Activated gamma-delta T cell (primary cell): ENCODE results near the gene GRAMD2B.
"Not testable (repeated sequence)": the region's sequence is repeated elsewhere in the genome, so short reads cannot be mapped to it uniquely, and the experiment has no call there.

ENCODE experiments used
- DNase-seq: peaks from one replicate; lab custom pipeline; 2025; lab: John Stamatoyannopoulos, UW

GRAMD2B gene

DNA sequence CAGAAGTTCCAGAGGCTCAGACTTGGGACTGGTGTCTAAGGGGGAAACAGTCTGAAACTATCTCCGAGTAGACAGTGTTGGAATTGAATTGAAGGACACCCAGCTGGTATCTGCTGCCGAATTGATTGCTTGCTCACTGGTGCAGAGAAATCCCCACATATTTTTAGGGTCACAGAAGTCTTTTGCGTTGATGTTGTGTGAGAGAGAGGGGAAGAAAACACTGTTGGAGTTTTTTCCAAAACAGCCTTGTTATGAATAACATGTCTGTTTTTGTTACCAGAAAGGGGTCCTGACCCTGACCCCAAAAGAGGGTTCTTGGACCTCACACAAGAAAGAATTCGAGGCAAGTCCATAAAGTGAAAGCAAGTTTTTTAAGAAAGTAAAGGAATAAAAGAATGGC, 90.5 kb downstream of the GRAMD2B start:
- no peak for DNase-seq

DNA sequence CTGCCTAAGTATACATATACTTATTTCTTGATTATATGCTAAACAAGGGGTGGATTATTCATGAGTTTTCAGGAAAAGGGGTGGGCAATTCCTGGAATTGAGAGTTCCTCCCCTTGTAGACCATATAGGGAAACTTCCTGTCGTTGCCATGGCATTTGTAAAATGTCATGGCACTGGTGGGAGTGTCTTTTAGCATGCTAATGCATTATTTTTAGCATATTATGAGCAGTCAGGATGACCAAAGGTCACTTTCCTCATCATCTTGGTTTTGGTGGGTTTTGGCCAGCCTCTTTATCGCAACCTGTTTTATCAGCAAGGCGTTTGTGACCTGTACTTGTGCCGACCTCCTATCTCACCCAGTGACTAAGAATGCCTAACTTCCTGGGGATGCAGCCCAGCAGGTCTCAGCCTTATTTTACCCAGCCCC, 90.9 kb downstream of the GRAMD2B start:
- DNase-seq, result no peak

DNA sequence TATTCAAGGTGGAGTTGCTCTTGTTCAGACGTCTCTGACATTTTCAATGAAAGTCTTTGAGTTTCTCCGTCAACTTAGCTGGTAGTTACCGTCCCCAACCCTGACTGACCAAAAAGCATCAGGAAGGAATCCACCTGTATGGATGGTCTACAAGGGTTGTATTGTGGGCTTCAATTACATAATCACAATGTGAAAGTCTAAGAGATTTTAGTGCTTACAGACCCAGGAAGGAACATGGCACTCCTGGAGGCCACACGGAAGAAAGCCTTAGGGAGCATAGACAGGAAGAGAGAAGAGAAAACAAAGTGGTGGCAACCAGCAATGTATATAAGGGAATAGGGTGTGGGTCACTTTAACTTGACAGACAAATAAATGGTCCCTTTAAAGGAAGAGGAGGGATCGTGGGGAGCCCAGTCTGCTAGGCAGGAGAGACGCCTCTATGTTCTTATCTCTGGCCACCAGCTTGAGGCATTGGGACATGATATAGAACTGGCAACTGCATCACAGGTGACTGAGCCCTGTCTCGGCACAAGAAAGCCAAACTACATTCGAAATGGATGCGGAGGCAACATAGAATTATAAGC, 91.4 kb downstream of the GRAMD2B start:
- DNase-seq, result no peak

DNA sequence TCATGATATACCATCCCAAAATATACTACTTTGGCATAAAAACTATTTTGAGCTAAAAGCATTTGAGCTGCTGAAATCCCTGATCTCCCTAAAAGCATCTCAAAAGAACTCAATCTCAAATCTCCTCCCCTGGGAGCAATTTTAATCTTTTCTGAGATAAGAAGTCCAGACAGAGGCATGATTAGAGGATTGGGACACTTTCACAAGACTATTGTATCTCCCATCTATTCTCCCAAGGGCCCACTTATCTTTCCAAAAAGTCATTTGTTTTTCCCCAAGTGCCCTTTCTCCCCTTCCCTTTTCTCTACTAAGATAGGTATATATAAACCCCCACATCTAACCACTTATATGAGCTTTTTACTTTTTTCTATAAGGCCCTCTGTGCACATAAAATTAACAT, 92.1 kb downstream of the GRAMD2B start:
- DNase-seq, result no peak

DNA sequence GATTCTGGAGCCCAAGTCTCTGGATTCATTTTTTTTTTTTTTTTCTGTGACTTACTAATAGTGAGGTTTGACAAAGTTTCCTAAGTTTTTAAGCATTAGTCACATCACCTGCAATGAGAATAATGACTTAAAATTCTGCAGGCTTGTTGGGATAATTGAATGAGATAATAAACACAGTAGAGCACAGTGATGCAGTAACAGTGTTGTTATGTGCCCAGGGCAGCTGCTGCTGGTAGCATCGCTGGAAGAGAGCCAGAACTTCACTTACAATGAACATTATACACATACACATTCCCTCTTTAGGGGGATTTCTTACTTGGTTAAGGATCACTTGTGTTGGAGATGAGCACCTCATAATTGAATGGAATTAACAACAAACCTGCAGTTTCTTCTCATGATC, 92.9 kb downstream of the GRAMD2B start:
- no peak for DNase-seq

DNA sequence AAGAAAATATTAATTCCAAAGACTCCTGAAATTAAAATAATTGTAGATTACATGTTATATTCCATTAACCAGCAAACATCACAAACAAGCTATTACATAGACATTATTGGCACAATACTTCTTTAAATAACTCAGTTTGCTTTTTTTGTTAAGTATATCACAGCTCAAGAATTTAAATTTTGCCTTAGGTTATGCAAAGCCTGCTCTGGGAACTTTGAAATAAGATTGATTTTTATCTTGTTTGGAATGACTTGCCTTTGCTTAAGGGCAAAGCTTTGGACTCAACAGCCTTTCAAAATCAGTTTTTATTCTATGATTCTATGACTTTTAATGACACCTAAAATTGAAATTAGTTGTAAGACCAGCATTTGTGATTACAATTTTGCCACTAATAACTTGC, 93.6 kb downstream of the GRAMD2B start:
- no peak for DNase-seq

DNA sequence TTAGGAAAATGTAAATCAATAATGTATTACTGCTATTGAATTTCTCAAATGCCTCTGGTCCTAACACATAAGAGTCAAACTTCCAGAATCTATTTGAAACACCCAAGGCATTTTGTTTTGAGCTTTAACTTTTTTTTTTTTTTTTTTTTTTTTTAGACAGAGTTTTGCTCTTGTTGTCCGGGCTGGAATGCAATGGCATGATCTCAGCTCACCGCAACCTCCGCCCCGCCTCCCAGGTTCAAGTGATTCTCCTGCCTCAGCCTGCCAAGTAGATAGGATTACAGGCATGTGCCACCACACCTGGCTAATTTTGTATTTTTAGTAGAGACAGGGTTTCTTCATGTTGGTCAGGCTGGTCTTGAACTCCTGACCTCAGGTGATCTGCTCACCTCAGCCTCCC, 96.0 kb downstream of the GRAMD2B start:
- not testable (repeated sequence) for DNase-seq

DNA sequence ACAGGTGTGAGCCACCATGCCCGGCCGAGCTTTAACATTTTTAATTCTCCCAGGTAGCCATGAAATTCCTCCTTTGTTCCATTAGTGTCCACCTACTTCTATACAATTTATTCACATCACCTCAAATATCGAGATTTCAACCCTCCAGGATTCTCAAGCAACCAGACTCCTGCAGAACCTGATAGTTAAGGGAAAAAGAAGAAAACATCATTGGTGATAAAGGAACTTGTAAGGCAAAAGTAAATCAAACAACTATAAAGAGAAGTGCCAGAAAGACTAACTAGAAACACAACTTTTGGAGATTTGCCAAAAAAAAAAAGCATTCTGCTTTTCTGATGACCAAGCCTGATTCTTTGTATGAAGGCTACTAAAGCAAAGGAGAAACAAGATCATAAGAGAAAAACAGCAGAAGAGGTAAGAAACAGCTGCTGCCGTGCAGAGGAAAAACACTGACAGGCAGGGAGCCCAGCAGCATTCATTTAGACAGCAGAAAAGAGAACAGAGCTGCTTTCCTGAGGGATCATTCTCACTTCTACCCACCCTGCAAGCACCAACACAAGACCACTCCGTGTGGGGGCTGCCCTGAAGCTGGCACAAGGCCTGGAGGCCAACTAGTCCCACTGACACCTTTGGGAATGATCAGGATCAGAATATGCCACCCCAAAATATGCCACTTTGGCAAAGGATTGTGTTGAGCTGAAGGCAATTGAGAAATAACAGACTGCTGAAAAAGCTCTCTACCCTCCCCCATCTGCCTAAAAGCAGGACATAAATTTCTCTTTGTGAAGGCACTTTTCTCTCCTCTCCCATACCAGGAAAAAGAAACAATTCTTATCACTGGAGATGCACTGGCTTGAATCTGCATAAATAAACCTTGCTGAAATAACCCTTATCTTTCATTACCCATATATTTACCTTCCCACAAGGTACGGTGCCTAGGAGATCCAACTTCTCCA, 96.7 kb downstream of the GRAMD2B start:
- DNase-seq, result no peak

DNA sequence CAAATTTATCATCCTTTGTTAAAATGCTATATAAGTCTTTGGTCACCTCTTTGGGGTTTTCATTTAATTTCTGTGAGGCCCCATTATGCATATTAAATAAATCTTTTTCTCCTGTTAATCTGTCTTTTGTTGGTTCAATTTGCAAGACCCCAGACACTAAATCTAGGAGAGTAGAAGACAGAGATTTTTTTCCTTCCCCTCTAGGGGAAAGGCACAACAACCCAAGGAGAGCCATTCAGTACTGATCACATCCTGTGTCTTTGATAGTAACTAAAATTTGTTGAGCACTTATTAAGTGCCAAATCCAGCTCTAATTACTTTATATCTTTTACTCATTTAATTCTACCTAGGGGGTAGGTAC, 97.4 kb downstream of the GRAMD2B start:
- DNase-seq, result no peak

DNA sequence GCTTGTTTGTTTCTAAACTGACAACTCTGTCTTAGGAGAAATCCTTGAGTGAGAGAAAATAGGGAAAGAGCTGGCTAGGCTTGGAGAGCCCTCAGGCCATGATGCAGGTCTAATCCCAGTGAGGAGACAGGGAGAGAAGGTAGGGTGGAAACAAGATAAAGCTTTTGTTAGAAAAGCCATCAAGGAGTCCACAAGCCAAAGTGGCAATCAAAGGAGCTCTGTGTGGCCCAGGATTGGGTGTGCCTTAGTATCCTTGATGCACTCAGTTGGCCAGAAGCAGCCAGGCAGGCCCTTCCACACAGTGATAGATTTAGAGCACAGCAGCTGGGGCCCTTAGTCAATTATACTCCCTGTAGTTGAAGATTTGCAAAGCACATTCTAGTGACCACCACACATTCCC, 97.9 kb downstream of the GRAMD2B start:
- no peak for DNase-seq

DNA sequence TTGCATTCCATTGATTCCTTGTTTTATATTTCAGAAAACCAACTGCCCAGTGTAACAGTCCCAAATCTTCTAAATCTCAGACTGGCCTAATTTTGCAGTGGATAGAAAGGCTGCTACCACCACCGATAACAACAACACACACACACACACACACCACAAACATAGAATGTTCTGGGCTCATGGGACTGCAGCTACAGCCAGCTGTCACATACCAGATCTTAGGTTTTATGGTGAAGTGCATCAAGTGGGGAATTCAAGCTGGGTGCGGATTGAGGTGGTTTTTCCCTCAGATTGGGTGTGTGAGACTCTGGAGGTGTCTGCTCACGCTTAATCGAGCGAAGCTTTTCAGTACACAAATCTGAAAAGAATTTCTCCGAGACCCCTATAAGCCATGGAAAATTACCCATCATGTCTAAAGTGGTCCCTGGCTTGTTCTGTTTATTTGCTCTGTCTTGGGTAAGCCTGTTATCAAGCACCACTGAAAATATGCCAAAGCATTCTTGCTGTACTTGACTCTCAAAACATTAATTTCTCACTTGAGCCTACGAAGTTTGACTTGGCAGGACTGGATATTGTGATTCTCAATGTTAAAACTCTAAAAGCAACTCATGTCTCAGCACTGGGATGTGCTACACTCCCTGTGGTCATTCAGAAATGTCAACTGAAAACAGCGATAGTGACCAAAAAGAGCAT, 100.8 kb downstream of the GRAMD2B start:
- no peak for DNase-seq

DNA sequence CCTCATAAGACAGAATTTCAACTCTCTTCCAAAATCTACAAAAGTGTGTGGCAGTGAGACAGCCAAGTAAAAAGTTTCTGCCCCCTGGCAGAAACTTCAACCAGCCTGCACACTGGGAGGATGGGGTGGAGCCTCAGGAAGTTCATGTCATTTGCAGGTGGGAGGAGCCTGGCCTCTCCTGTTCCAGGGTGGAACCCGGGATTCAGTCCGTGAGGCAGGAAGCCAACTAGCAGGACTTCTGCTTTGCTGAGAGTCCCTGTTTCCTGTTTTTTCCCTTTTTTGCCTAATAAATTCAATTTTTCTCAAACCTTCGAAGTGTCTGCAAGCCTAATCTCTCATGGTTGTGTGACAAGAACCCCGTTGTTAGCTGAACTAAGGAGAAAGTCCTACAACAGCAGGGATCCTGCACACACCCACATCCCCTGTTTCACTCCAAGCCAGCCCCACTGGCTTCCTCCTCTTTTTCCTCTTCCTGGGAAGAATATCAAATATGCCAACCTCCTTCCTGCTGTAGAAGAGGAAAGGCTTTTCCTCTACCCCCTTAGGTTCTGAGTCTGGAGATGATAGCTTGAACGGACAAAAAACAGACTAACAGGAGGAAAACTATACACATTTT, 102.5 kb downstream of the GRAMD2B start:
- DNase-seq, result no peak

DNA sequence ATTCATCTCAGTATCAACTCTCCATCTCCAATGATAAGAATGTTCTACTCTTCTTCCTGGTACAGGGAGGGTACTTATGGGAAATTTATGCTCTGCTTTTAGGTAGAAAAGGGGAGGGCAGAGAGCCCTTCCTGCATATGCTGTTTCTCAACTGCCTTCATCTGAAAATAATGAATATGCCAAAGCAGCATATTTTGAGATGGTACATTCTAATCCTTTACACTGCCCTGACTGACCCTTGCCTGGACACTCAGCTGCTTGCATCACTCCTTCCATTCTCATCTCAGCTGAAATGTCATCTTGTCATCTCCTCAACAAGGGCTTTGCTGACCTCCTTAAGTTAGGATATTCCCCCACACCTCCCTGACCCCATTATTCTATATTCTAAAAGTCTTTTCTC, 103.3 kb downstream of the GRAMD2B start:
- no peak for DNase-seq

DNA sequence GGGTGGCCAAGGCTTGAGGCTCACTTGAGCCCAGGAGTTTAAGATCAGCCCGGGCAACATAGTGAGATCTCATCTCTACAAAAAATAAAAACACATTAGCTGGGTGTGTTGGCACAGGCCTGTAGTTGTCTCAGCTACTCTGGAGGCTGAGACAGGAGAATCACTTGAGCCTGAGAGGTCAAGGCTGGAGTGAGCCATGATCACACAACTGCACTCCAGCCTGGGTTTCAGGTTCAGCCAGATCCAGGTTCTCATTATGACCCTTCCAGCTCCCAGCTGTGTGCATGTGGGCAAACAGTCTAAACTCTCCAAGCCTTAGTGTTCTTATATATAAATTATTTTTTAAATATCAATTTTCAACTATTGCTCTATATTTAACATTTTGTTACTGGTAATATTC, 103.9 kb downstream of the GRAMD2B start:
- no peak for DNase-seq

DNA sequence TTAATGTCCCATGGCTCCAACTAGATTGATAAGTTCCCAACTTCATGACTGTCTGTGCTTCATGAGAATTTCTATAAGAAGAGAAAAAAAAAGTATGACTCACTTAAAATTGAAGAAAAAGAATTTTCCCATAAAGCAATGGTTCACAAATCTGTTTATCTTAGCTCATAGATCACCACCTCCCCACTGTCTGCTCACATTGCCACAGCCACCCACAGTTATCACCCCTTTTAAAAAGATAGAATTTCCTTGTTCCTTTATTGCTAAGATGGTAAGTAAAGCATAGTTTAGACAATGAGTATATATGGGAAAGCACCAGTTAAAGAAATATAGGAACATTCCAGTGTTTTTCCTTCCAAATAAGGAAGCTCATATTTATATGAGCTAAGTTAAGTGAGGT, 104.7 kb downstream of the GRAMD2B start:
- no peak for DNase-seq

DNA sequence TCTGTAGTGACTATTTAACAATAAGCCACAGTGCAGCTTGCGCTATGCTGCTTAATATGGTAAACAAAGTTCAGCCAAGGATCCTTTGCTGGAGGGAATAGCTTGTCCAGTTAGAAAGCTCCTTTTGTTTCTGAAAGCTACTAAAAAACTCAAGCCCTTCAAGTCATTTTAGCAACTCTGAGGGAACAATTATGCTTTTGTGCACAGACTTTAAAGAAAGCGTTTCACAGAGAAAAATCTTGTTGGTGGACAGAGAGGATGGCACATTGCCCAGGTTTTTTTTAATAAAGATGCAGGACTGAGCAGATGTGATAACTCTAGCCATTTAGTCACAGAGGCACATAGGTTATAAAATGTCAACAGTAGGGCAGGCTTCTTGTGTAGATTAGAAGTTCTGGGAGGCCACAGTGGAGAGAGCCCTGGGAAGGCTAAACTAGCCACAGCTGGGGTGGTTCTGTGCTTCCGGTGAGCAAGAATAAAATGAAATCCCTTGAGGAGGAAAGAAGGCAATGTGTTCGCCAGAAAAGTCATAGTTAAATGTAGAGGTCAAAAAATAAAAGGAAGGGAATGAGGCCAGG, 108.4 kb downstream of the GRAMD2B start:
- no peak for DNase-seq

DNA sequence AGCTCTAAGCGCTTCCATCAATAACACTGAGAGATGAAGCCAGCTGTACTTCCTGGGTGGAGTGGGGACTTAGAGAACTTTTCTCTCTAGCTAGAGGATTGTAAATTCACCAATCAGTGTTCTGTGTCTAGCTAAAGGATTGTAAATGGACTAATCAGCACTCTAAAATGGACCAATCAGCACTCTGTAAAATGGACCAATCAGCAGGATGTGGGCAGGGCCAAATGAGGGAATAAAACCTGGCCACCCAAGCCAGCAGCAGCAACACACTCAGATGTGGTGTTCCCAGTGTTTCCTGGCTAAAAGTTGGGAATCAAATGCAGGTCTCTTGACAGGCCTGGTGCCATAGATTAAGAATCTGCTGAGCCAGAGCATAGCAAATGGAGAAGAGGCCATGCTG, 111.3 kb downstream of the GRAMD2B start:
- no peak for DNase-seq

DNA sequence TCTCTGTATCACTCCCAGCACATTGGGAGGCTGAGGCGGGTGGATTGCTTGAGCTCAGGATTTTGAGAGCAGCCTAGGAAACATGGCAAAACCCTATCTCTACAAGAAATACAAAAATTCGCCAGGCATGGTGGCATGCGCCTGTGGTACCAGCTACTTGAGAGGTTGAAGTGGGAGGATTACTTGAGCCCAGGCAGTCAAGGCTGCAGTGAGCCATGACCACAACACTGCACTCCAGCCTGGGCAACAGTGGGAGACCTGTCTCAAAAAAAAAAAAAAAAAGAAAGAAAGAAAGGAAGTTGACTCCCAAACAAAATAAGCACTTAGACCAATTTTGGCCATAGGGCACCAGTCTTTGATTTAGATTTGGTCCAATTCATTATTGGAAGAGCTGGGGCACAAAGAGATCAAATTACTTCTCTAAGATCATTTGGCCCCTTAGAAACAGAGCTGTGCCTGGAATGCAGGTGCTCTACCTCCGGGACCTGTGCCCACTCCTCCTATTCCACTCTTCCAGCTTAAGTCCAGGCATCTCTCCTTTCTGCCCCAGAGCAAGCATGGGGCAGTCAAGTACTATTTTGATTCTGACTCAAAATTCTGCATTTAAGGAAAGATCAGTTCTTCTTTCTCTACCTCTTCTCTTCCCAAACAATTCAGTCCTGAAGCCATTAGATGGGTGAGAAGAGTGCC, 112.8 kb downstream of the GRAMD2B start:
- no peak for DNase-seq

DNA sequence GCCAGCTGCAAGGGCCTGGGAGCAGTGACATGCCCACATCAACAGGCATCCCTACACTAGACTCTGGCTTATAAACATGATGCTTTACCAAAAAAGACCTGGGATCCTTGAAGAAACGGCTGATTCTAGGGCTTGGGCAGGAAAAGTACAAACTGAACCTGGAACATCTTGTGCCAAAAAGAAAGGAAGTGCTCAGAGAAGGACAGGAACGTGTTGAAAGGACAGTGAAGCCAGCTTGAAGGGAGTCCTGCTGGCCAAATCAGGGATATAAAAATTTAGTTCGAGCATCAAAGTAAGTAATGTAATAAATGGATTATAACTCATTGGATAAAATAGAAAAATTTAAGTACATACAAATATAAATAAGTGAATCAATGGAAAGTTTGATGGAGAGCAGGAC, 113.7 kb downstream of the GRAMD2B start:
- no peak for DNase-seq

DNA sequence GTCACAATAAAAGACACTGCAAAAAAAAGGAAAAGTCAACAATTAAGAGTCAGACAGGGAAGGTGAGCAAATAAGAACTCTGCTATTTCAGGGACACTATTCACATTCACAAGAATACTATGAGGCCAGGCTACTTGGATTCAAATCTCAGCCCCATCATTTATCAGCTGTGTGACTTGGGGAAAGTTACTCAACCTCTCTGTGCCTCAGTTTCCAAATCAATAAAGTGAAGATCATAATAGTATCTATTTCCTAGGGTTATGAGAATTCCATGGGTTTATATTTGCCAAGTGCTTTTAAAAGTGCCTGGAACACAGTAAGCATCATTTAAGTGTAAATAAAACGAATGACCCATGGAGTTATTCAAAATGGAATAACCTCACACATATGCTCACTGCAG, 115.4 kb downstream of the GRAMD2B start:
- DNase-seq, result no peak

DNA sequence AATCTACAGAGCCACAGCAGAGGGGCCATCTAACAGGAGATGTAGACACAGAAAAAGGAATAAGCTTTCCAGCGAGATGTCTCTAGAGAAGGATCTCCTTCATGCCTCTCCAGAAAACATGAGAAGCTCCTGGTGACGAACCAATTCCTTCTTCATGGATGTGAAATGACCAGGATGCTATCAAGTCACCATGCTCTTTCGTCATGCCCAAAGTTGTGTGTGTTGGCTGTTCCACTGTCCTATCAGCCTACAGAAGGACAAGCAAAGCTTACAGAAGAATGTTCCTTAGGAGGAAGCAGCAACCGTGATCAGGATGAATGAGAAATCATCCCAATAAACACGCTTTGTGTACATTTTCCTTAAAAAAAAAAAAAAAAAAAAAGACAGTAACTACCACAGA, 117.4 kb downstream of the GRAMD2B start:
- DNase-seq, result no peak

DNA sequence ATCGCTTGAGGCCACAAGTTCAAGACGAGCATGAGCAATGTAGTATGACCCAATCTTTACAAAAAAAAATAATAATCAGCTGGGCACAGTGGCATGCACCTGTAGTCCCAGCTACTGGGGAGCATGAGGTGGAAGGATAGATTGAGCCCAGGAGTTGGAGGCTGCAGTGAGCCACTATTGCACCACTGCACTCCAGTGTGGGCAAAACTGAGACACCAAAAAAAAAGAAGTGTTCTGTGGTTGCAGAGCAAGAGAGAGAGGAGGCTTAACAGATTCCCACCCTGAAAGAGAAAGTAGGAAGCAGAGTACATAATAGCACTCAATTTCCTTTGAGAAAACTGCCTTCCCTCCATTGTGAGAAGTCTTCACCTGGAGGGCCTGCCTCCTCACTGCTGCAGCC, 119.2 kb downstream of the GRAMD2B start:
- DNase-seq, result no peak
